Naive thymus-derived CD4-positive, alpha-beta T cell (primary cell): ENCODE measurements around the gene SLIRP. TPM values are rescaled to one million over a fixed set of nuclear protein-coding genes. Genes with fewer than 3 reads are reported as not detected.
A peak's percentile ranks its signal among the peaks of the same experiment; 100 is the strongest.
"Not testable (repeated sequence)": the region's sequence is repeated elsewhere in the genome, so short reads cannot be mapped to it uniquely, and the experiment has no call there.

Source experiments
- ATAC-seq: fragments of 150-1000 bp; cut with Tn5 transposase; 2 replicates; pipeline ENCODE4 v1.10.0; 2021; ENCODE audit warnings: mild to moderate bottlenecking, moderate library complexity
- CTCF ChIA-PET: fragments of 350-600 bp; sonication (Branson Sonifier 250); formaldehyde crosslinking; loops from one replicate; lab custom pipeline; 2021; ENCODE audit warnings: antibody characterized with exemption; lab: Charles Lee
- POLR2A ChIA-PET: fragments of 350-600 bp; sonication (Branson Sonifier 250); formaldehyde crosslinking; loops from one replicate; lab custom pipeline; 2021; ENCODE audit warnings: antibody characterized with exemption, inconsistent platforms; lab: Charles Lee
- DNase-seq, 9 donors: peaks; one replicate each; pipeline versions ENCODE4 v3.0.0 to v3.0.0-alpha.2; 2020 to 2022; ENCODE audit warnings: mixed read lengths in 1 of 9
- H3K27ac ChIP-seq: one replicate; pipeline ENCODE4 v1.7.0; 2013; ENCODE audit warnings: mild to moderate bottlenecking, low read depth, low read length, moderate library complexity
- H3K27me3 ChIP-seq, 2 donors: one replicate each; pipeline ENCODE4 v1.7.0; 2013; ENCODE audit warnings: low read length in 2 of 2, mild to moderate bottlenecking in 2 of 2, moderate library complexity in 2 of 2; ENCODE audit not compliant: control insufficient read depth in 2 of 2, insufficient read depth in 2 of 2
- H3K36me3 ChIP-seq, 3 experiments: 1 replicate in 2 of 3; 2 replicates in 1 of 3; pipeline ENCODE4 v1.7.0; 2013; ENCODE audit warnings: low read length in 3 of 3, mild to moderate bottlenecking in 3 of 3, moderate library complexity in 1 of 3; ENCODE audit not compliant: insufficient read depth in 3 of 3, control insufficient read depth in 2 of 3
- H3K4me1 ChIP-seq, 2 donors: one replicate each; pipeline ENCODE4 v1.7.0; 2013; ENCODE audit warnings: low read length in 2 of 2, mild to moderate bottlenecking in 2 of 2, moderate library complexity in 1 of 2; ENCODE audit not compliant: control insufficient read depth in 2 of 2, insufficient read depth in 2 of 2
- H3K4me3 ChIP-seq: 2 replicates; pipeline ENCODE4 v1.7.0; 2013; ENCODE audit warnings: mild to moderate bottlenecking, low read length
- H3K9me3 ChIP-seq, 3 experiments: 1 replicate in 2 of 3; 2 replicates in 1 of 3; pipeline ENCODE4 v1.7.0; 2013; ENCODE audit warnings: low read length in 3 of 3; ENCODE audit not compliant: control insufficient read depth in 2 of 3
- H3K27ac Mint-ChIP-seq, 9 donors: one replicate each; pipeline ENCODE4 v1.8.0; 2020 to 2022; ENCODE audit warnings: mixed read lengths in 9 of 9, mild to moderate bottlenecking in 8 of 9, moderate library complexity in 5 of 9, inconsistent platforms in 2 of 9
- H3K27me3 Mint-ChIP-seq, 5 donors: one replicate each; pipeline ENCODE4 v1.8.0; 2021 to 2022; ENCODE audit warnings: mixed read lengths in 5 of 5, mild to moderate bottlenecking in 1 of 5
- H3K36me3 Mint-ChIP-seq, 5 donors: one replicate each; pipeline ENCODE4 v1.8.0; 2020 to 2022; ENCODE audit warnings: mixed read lengths in 5 of 5, mild to moderate bottlenecking in 3 of 5, inconsistent platforms in 1 of 5
- H3K4me1 Mint-ChIP-seq, 7 donors: one replicate each; pipeline ENCODE4 v1.8.0; 2020 to 2022; ENCODE audit warnings: mixed read lengths in 7 of 7, mild to moderate bottlenecking in 3 of 7, inconsistent platforms in 1 of 7
- H3K4me3 Mint-ChIP-seq, 10 donors: one replicate each; pipeline ENCODE4 v1.8.0; 2020 to 2022; ENCODE audit warnings: mild to moderate bottlenecking in 10 of 10, mixed read lengths in 10 of 10, moderate library complexity in 6 of 10, inconsistent platforms in 2 of 10
- H3K9me3 Mint-ChIP-seq, 11 donors: one replicate each; pipeline ENCODE4 v1.8.0; 2020 to 2022; ENCODE audit warnings: mixed read lengths in 11 of 11, mild to moderate bottlenecking in 4 of 11, inconsistent platforms in 1 of 11, moderate library complexity in 1 of 11
- intact Hi-C, 2 donors: fragments of 100-400 bp; cut with micrococcal nuclease; formaldehyde crosslinking; loops; one replicate each; pipeline ENCODE4 v1.15.1; 2023
- polyA plus RNA-seq, 2 donors: library from polyadenylated mRNA; unstranded; fragments of 300-500 nt; fragmentation: Illumina TruSeq; gene quantifications; one replicate each; pipeline ENCODE4 v1.2.3, GENCODE V29; 2021
- total RNA-seq, 6 experiments: library from RNA in 5 of 6; stranded (reverse) in 5 of 6; gene quantifications; 1 replicate in 5 of 6; 2 replicates in 1 of 6; pipeline ENCODE4 v1.2.3 and lab custom pipeline; 2021 to 2026

Gene SLIRP
- total RNA-seq (10 to 100 TPM; 35.9 to 66.6 (median 45.5) TPM), polyA plus RNA-seq (100 to 1,000 TPM; 232 to 282 TPM), total RNA-seq (lab: John Stamatoyannopoulos, UW) (13.9 reads per million, percentile 42 among the genes with 10 or more reads in this experiment)

GRCh38 chr14:77707724-77708408, at the start of gene SLIRP, which contains the start of gene ALKBH1:
Gene SLIRP (plus strand): TSS chr14:77708103. CDS start chr14:77708112, 9 bp downstream.
Gene ALKBH1 (minus strand): TSS chr14:77708023. CDS start chr14:77708004, 19 bp downstream.
- POLR2A ChIA-PET, result interaction anchor here (0.7 to 1.6 kb wide), 11 partner anchors 8 to 331 kb away, joined by 3 to 8 read pairs (median 3); partner anchors contain the start of genes SAMD15, SNW1 and TMED8
- intact Hi-C loops, result loop anchor here (1.0 to 10.0 kb wide), 14 partner anchors 53 to 1556 kb away; partner anchors contain the start of genes ADCK1 (in 2 of the 2), SAMD15 (in 2 of the 2), SNW1 (in 2 of the 2) and SPTLC2 (in 2 of the 2)
- peak; percentile 73 to 91 (median 87) for DNase-seq
- Mint-ChIP-seq H3K36me3 (peaks cover 3 to 24% (median 16%) of the 10 kb centered on the region in 5 donors), H3K4me1 (peaks cover 26 to 58% (median 44%) of the 10 kb centered on the region in 7 donors), H3K27me3 (no peaks in the 10 kb centered on the region), H3K4me3 (peak within 1 kb of the TSS; percentile 86 to 98 (median 94)), H3K9me3 (no peaks in the 10 kb centered on the region), H3K27ac (peak within 1 kb of the TSS; percentile 91 to 99 (median 94))
- peak; percentile 98 for ATAC-seq
- H3K27ac ChIP-seq, result peak within 1 kb of the TSS; percentile 79
- H3K4me1 ChIP-seq, result peaks cover 22 to 24% of the 10 kb centered on the region in 2 donors
- H3K27me3 ChIP-seq, result no peaks in the 10 kb centered on the region
- H3K9me3 ChIP-seq, result no peaks in the 10 kb centered on the region
- CTCF ChIA-PET, result no interaction called here
- peak within 1 kb of the TSS; percentile 88 for H3K4me3 ChIP-seq
- H3K36me3 ChIP-seq, result peaks cover 3 to 46% (median 17%) of the 10 kb centered on the region in 3 experiments

- DNase-seq (no peak), ATAC-seq (peak; percentile 81)
- Histone ChIP-seq H3K27ac (no peak overlapping the region), H3K4me1 (no peaks in the 10 kb centered on the region), H3K36me3 (no peaks in the 10 kb centered on the region), H3K27me3 (no peaks in the 10 kb centered on the region), H3K9me3 (no peaks in the 10 kb centered on the region), H3K4me3 (no peak overlapping the region)
- H3K27me3 Mint-ChIP-seq, result no peaks in the 10 kb centered on the region
- POLR2A ChIA-PET, result no interaction called here
- H3K4me3 Mint-ChIP-seq, result no peak overlapping the region
- H3K27ac Mint-ChIP-seq, result no peak overlapping the region
- H3K36me3 Mint-ChIP-seq, result peaks cover 0 to 12% (median 0%) of the 10 kb centered on the region in 5 donors
- intact Hi-C loops, result loop anchor here in 1 of 2 donors (10.0 kb wide), 1 partner anchor 935 kb away; no protein-coding TSS in a partner anchor
- CTCF ChIA-PET, result no interaction called here
- H3K4me1 Mint-ChIP-seq, result peaks cover 0 to 11% (median 0%) of the 10 kb centered on the region in 7 donors
- no peaks in the 10 kb centered on the region for H3K9me3 Mint-ChIP-seq
Observed at GRCh38 chr14:77659831-77660230, 48.1 kb upstream of the SLIRP start.

- Histone ChIP-seq H3K27me3 (no peaks in the 10 kb centered on the region), H3K9me3 (no peaks in the 10 kb centered on the region), H3K36me3 (no peaks in the 10 kb centered on the region), H3K4me3 (no peak overlapping the region), H3K4me1 (no peaks in the 10 kb centered on the region), H3K27ac (no peak overlapping the region)
- Mint-ChIP-seq H3K4me3 (no peak overlapping the region), H3K27me3 (no peaks in the 10 kb centered on the region), H3K9me3 (no peaks in the 10 kb centered on the region), H3K36me3 (peaks cover 0 to 12% (median 0%) of the 10 kb centered on the region in 5 donors), H3K4me1 (peaks cover 0 to 8% (median 0%) of the 10 kb centered on the region in 7 donors), H3K27ac (no peak overlapping the region)
- ChIA-PET CTCF (no interaction called here), POLR2A (no interaction called here)
- no peak for ATAC-seq
- DNase-seq, result no peak
- intact Hi-C loops, result no loop called here
Observed at GRCh38 chr14:77660754-77661153, 47.1 kb upstream of the SLIRP start.

- intact Hi-C loops, H3K4me1 ChIP-seq: not testable (repeated sequence)
Observed at GRCh38 chr14:77661562-77661961, 46.3 kb upstream of the SLIRP start.

GRCh38 chr14:77663293-77663692, 44.6 kb upstream of the SLIRP start:
- Histone ChIP-seq H3K27ac (no peak overlapping the region), H3K4me1 (no peaks in the 10 kb centered on the region), H3K4me3 (no peak overlapping the region), H3K27me3 (no peaks in the 10 kb centered on the region), H3K9me3 (no peaks in the 10 kb centered on the region), H3K36me3 (no peaks in the 10 kb centered on the region)
- Mint-ChIP-seq H3K36me3 (peaks cover 0 to 12% (median 0%) of the 10 kb centered on the region in 5 donors), H3K27me3 (no peaks in the 10 kb centered on the region), H3K4me3 (no peak overlapping the region), H3K4me1 (peaks cover 0 to 10% (median 0%) of the 10 kb centered on the region in 7 donors), H3K27ac (no peak overlapping the region), H3K9me3 (no peaks in the 10 kb centered on the region)
- no peak for ATAC-seq
- POLR2A ChIA-PET, result no interaction called here
- no peak for DNase-seq
- intact Hi-C loops, result no loop called here
- CTCF ChIA-PET, result no interaction called here

More at GRCh38 chr14:77661562-77661961, 46.3 kb upstream of the SLIRP start:
- H3K27ac Mint-ChIP-seq, H3K36me3 ChIP-seq, H3K4me3 Mint-ChIP-seq, H3K27ac ChIP-seq, ATAC-seq, H3K9me3 Mint-ChIP-seq, POLR2A ChIA-PET, H3K4me3 ChIP-seq, DNase-seq, CTCF ChIA-PET, H3K27me3 ChIP-seq, H3K27me3 Mint-ChIP-seq, H3K9me3 ChIP-seq: not testable (repeated sequence)
- Mint-ChIP-seq H3K4me1 (peaks cover 0 to 12% (median 0%) of the 10 kb centered on the region in 7 donors), H3K36me3 (peaks cover 0 to 12% (median 0%) of the 10 kb centered on the region in 5 donors)

GRCh38 chr14:77667331-77667730, 40.6 kb upstream of the SLIRP start:
- ChIA-PET CTCF (no interaction called here), POLR2A (no interaction called here)
- Mint-ChIP-seq H3K9me3 (no peaks in the 10 kb centered on the region), H3K27ac (peak overlapping the region in 3 of 9 donors; percentile 13 to 31 (median 19)), H3K36me3 (peaks cover 0 to 10% (median 0%) of the 10 kb centered on the region in 5 donors), H3K4me1 (peaks cover 0 to 7% (median 0%) of the 10 kb centered on the region in 7 donors), H3K4me3 (no peak overlapping the region), H3K27me3 (no peaks in the 10 kb centered on the region)
- DNase-seq (no peak), ATAC-seq (no peak)
- no peaks in the 10 kb centered on the region for H3K4me1 ChIP-seq
- no peak overlapping the region for H3K27ac ChIP-seq
- no peaks in the 10 kb centered on the region for H3K9me3 ChIP-seq
- H3K36me3 ChIP-seq, result peaks cover 0 to 2% (median 0%) of the 10 kb centered on the region in 3 experiments
- intact Hi-C loops, result no loop called here
- no peaks in the 10 kb centered on the region for H3K27me3 ChIP-seq
- no peak overlapping the region for H3K4me3 ChIP-seq
